MM.1S (cell line): ENCODE results near the gene ELOF1.

ENCODE experiments used
- CTCF ChIP-seq: fragments of 300-600 bp; sonication (generic); IDR thresholded peaks from 2 replicates; pipeline ENCODE4 v1.5.1; 2016; ENCODE audit warnings: antibody characterized with exemption, low read length, mixed read lengths
- EZH2phosphoT487 ChIP-seq: fragments of 300-600 bp; sonication (generic); IDR thresholded peaks from 2 replicates; pipeline ENCODE4 v1.6.1; 2018; ENCODE audit warnings: antibody characterized with exemption, low read length

- TF ChIP-seq CTCF (no peak), EZH2phosphoT487 (no peak)
Observed at GRCh38 chr19:11538232-11539036, 20.6 kb downstream of the ELOF1 start, which contains the start of gene CNN1.
